GM11168 (cell line): ENCODE measurements around the gene RALGAPA1.

Experiments
- in situ Hi-C: fragments of 300-500 bp; cut with MboI; formaldehyde crosslinking; loops from one replicate; pipeline ENCODE4 v1.12.0; 2022; ENCODE audit warnings: low sequenced_read_pairs; ENCODE audit not compliant: unreplicated experiment

Gene RALGAPA1

DNA sequence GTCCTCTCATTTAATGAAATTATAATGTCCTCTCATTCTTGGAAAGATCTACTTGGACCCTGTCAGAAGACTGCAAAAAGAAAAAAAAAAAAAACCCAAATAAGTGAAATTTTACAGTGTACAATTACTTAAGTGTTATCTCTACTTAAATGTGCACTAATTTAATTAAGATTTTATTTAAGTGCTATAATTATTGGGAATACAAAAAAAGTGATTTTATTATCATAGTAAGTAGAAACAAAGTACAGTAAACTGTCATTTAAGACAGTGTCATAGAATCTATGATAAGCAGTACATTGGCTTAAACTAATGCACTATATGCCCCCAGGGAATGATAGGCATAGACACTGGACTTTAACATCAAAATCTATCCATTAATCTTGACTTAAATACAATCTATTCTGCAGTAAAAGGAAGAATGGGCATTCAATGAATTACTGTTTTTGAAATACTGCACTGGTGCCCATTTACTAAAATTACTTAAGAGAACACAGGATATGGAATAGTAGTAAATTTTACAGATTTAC is 251.8 kb downstream of the RALGAPA1 start:
- in situ Hi-C loops, result no loop called here

DNA sequence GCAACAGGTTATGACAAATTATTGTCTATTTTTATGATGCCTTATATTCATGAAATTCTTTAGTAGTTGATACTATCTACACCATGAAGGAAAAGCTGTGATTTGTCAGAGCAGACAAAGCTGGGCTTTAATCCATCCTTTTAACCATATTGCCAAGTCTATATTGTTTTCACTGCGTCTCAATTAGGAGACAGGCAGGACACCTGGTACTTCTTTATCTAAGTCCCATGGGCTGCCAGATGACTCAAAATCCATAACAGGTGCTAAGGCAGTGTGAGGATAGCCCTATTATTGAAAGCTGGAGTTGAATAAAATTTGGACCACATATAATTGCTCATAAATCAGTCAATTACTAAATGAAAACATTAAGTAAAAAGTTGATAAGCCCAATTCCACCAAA is 252.5 kb downstream of the RALGAPA1 start:
- in situ Hi-C loops, result no loop called here

DNA sequence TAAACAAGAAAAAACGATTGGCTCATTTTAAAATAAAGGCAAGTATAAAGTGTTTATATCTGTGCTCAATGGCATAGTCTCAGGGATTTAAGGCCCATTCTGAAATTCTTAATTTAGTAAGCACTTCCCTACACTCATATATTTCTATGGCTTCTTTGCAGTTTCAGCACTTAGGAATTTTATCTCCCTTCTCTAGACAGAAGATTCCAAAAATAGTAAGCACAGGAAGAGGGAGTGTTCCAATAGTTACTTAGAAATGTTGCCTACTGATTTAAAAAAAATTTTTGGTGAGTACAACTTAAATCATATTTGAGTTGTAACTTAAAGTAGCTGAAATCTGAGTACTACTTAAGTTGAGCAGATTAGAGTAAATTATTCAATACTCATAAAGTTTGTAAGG is 255.3 kb downstream of the RALGAPA1 start:
- in situ Hi-C loops, result no loop called here

DNA sequence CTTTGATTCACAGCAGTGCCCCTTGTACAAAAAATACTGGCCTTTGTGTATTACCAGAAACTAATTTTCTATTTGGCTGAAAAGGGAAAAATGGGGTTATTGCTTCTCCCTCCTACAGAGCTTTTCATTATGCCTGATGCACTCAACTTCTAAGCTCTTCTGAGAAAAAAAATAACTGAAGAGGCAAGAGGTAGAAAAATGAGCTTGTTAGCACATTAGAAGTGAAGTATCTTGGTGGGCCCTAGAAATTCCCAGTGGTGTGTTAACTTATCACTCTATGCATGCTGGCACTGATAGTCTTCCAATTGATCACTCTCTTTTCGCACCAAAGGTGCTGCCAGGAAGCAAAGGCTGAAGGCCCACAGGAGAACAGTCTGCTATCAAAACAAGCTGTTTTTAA is 258.0 kb downstream of the RALGAPA1 start:
- in situ Hi-C loops, result no loop called here

DNA sequence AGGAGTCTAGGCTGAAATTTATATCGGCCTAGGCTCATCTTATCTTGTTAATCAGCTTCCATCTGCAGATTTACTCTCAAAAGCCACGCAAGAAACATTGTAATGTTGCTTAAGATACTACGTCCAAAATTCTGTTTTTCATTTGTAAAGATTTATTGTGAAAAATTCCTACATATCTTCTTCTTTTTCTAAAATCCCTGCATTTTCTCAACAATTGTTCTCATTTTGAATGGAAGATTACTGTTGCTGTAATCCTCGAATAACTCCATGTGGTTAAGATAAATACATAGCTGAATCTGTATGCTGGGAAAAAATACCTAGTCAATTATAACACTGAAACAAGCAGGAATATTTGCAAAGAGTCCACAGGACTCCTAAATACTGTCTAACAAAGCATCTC is 259.5 kb downstream of the RALGAPA1 start:
- in situ Hi-C loops, result no loop called here

DNA sequence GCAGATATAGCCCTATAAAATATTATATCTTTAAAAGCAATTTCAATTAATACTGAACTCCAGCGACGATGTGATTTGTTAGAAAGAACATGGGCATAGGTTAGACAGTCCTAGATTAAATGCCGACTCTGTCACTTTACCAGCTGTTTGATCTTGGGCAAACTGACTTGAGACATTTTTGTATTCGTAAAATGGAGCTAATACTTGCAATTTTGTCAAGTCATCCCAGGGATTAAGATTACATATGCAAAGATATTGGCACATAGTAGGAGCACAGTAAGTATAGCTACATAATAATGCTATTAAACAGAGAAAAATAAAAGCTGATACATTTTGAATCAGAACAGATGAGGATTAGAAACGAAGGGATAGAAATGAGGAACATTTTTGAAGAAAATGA is 266.1 kb downstream of the RALGAPA1 start:
- in situ Hi-C loops, result no loop called here

DNA sequence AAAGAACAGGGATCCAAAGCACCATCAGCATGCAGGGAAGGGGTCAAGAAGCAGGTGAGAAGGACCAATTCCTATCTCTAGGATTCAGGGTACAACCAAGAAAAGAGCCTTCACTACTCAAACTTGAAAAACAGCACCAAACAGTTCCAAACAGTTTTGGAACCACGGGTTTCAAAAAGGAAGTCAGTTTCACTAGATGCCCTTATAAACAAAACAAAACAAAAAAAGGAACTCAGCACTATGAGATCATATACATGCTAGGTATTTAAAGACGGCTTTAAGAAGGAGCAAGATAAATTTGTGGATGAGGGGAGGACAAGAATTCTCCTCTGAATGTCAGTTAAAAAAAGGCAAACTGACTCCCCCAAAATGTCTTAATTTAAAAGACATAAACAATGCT is 269.1 kb downstream of the RALGAPA1 start:
- in situ Hi-C loops, result no loop called here

DNA sequence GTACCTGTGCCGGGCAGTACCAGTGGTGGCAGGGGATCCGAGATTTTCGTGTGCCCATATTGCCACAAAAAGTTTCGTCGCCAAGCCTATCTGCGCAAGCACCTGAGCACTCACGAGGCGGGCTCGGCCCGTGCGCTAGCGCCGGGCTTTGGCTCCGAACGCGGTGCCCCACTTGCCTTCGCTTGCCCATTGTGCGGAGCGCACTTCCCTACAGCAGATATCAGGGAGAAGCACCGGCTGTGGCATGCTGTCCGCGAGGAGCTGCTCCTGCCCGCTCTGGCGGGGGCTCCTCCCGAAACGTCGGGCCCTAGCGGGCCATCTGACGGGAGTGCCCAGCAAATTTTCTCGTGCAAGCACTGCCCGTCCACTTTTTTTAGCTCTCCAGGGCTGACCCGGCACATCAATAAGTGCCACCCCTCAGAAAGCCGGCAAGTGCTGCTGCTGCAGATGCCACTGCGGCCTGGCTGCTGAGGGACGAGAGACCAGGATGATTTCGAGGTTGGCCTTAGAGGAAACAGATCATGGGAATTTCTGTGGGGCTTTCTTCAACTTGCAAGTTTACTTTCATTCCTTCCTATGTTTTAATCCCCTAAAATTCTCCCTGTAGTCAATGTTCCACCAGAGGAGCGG is 273.5 kb downstream of the RALGAPA1 start:
- in situ Hi-C loops, result no loop called here

DNA sequence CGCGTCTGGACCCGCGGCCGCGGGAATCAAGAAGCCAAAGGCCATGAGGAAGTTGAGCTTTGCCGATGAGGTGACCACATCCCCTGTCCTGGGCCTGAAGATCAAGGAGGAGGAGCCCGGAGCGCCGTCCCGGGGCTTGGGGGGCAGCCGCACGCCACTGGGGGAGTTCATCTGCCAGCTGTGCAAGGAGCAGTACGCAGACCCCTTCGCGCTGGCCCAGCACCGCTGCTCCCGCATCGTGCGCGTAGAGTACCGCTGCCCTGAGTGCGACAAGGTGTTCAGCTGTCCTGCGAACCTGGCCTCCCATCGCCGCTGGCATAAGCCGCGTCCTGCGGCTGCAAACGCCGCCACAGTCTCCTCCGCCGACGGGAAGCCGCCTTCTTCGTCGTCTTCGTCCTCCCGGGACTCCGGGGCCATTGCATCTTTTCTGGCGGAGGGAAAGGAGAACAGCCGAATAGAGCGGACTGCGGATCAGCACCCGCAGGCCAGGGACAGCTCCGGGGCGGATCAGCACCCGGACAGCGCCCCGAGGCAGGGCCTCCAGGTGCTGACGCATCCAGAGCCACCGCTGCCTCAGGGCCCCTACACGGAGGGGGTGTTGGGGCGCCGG is 274.1 kb downstream of the RALGAPA1 start:
- in situ Hi-C loops, result no loop called here

DNA sequence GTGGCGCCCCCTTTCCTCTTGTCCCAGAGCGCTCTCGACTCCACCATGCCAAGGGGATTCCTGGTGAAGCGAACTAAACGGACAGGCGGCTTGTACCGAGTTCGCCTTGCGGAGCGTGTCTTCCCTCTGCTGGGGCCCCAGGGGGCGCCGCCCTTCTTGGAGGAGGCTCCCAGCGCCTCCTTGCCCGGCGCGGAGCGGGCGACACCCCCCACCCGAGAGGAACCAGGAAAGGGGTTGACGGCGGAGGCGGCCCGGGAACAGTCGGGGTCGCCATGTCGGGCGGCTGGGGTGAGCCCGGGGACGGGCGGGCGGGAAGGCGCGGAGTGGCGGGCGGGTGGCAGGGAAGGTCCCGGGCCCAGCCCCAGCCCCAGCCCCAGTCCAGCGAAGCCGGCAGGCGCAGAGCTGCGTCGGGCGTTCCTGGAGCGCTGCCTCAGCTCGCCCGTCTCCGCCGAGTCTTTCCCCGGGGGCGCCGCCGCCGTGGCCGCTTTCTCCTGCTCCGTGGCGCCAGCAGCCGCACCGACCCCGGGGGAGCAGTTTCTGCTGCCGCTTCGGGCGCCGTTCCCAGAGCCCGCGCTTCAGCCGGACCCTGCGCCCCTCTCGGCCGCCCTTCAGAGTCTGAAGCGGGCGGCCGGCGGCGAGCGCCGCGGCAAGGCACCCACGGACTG is 274.8 kb downstream of the RALGAPA1 start:
- in situ Hi-C loops, result no loop called here

DNA sequence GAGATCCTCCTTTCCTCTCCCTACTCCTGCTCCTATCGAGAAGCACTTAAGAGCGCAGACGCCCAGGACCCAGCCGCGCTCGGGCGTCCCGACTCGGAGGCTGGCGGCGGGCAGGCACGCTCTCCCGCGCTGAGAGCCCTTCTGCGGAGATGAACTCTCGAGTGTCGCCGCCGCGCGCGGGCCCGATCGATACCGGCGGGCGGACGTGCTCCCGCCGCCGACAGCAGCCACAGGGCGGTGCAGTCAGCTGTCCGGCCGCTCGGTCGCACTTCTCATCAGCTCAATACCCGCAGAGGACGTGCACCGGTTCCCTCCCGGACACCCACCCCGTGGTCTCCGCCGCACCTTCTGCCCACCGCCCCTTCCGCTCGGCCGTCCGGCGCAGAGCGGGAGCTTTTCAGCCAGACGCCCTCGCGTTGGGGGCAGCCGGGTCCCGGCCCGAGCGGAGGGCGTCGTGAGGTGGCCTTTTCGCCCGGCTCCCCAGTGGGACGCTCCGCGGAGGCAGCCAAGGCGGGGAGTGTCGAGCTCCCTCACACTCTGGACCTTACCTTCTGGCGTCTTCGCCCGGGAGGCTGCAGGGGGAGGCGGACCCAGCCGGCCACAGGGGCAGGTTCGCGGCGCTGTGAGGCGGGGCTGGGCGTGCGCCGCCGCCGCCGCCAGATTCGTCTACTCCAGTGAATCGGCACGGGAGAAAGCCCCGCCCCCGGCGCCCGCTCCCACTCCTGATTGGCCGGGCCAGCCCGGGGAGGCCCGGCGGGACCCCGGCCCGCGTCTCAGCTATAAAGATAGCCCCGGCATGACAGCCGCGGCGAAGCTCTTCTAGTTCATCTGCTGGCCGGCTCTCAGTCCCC is 275.5 kb downstream of the RALGAPA1 start, which contains the start of gene INSM2:
INSM2 (plus strand) TSS at position 808 of the 851 bp plus-strand sequence. CDS start 89 bp downstream, outside the sequence.
- in situ Hi-C loops, result no loop called here

DNA sequence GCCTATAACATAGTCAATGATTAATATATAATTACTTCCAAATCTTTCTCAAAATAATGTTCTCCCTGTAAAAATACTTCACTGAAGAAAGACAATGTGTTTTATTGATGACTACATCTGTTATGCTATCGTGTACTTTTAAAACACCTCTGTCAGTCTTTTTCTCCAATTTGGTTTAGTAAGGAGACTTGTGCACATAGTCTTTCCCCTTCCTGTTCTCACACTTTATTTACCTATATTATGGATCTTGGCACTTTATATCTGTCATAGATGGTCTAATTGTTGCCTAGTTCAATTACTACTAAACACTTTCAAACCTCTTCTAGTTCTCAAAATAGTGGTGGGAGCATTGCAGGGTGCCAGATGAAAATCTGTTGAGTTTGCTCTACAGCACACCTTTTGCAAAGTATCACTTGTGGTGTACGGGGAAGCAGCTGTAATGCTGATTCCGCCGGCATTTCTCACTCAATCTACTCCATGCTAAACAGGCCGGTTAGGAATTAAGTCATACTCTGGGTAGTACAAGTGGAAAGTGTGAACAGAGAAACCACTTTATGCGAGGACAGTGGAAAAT is 276.2 kb downstream of the RALGAPA1 start:
- in situ Hi-C loops, result no loop called here

DNA sequence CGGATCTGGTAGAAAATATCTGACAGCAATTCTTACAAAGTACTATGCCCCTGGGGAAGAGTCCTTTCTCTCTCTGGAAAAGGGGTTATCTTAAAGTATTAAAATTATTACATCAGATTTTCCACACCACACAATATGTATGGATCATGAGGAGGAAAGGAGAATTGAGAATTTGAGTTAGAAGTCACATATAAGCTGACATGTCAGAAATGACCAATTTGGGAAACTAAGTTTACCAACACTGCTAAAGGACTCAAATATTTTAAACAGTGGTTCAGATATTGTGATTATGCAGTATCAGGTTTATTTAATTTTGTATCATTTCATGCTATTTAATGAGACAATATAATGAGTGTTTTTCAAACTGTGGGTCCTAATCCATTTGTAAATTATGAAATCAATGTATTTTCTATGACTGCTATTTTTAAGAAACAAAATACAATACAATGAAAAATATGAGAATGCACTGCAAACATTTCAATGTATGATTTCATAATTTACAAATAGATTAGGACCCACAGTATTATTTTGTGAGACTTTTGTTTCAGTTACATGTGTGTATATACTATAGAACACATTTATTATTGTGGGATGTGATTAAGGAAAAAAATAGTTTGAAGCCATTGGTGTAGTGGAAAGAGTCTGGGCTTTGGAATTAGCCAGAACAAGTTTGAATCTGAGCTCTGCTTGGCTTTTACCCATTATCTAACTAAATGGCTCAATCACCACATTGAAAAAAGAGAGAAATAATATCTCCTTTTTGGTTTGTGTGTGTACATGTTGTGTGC is 276.9 kb downstream of the RALGAPA1 start:
- in situ Hi-C loops, result no loop called here

DNA sequence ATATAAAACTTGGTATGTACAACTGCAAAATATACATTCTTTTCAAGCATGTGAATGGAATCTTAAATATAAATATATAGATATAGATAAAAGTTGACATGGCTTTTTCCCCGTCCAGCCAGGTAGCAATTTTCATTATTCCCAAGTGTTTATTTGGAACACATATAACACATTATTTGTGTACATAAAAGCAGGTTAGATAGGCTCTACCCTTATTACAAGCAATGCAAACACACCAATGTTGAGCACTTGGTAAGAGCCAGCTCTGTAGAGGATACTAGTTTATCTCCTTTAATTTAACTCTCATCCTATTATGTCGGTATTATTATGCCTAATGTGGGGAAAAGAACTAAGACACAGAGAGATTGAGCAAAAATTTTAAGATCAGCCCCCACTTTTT is 282.1 kb downstream of the RALGAPA1 start:
- in situ Hi-C loops, result no loop called here

DNA sequence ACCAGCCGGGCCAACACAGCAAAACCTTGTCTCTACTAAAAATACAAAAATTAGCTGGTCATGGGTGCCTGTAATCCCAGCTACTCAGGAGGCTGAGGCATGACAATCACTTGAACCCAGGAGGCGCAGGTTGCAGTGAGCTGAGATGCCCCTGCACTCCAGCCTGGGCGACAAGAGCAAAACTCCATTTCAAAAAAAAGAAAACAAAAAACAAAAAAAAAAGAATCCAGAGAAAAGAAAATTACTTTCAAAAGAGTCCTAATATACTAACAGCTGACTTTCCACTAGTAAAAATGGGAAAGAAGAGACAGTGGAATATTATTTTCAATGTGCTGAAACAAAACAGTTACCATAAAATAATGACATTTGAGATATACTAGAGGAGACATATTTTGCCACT is 283.4 kb downstream of the RALGAPA1 start:
- in situ Hi-C loops, result no loop called here

DNA sequence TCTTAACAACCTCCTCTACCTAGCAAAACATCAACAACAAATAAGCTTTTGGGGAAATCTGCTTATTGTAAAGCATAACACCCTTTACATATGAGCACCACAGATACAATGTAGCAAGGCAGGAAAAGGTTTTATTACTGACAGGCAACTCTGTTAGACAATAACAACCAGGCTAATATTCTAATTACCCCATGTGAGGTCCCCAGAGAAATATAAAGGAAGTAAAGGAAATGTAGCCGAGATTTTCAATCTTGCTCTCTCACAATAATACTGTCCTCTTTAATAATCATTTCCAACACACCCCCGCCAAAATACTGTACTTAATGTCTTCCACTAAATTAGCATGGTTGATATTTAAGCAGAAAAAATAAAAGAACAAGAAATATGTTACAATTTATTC is 289.1 kb downstream of the RALGAPA1 start:
- in situ Hi-C loops, result no loop called here

DNA sequence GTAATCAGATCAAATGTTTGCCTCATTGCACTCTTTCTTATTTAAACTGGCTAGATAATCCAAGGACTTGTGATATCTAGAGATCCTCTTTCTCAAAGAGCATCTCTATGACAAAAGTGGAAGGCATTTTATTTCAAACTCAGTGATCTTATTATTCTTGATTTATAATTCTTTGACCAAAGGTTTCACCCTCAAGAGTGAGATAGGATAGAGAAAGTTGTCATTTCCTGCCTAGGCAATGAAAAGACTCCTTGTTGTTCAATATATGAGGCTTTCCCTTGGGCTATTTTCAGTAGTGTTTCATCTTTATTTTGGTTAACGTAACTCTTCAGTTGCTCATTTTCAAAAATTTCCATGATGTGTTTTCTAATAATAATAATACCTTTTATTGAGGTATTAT is 293.2 kb downstream of the RALGAPA1 start:
- in situ Hi-C loops, result no loop called here

DNA sequence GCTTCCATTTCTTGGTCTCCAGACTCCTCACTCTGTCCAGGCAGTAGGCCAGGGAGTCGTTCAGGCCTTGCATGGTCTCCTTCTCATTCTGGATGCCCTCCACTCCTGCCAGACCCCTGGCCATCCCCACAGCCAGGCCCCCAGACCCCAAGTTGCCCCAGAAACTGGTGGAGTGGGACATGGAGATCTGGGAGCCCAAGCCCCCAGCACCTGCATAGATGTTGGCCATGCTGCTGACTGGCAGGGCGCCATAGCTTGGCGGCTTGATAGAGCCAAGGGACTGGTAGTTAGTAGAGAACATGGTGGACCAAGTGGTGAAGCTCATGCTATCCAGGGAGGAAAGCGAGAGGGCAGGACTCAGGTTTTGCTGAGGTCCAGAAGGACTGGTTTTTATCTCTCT is 296.3 kb downstream of the RALGAPA1 start:
- in situ Hi-C loops, result no loop called here

DNA sequence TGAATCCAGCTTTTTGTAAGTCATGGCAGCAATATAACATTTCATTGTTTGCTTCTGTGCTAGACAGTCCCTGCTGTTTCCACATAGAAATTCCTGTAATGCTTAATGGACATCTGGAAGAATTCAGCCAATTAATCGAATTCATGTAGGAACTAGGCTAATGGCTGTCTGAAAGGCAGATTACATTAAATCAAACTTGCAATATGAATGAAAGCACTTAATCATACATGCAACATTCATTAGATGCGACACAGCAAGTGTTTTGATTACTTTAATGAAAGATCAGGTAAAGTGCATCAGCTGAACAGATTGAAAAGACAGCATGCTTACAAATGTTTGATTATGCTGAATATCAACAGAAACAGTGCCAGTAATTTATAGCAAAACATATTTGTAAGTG is 299.2 kb downstream of the RALGAPA1 start:
- in situ Hi-C loops, result no loop called here

DNA sequence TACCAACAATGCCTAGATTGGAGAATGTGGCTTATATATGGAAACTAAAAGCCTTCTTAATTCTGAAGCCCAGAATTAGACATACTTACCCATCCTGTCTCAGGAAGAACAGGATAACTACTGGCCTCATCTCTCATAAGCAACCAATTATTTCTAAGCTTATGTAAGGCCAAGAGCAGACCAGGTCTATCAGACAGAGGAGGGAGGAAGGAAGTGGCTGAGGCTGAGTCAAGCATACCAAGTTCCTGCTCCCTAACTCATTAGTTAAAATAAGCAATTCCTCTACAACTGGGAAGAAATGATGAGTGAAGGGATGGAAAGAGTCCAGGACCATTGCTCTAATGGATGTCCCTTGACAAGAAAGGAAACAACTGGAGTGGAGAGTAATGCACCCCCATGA is 302.2 kb downstream of the RALGAPA1 start:
- in situ Hi-C loops, result no loop called here
